OCI-LY3 (cell line): ENCODE data around the gene DYRK1A.

Source experiments
- CTCF ChIP-seq: fragments of 200-600, 300-600 bp; sonication (generic); IDR thresholded peaks from 2 replicates; pipeline ENCODE4 v1.5.1; 2014; ENCODE audit warnings: antibody characterized with exemption, low read length, low read depth
- EZH2phosphoT487 ChIP-seq: fragments of 200-600 bp; shearing (Covaris generic); IDR thresholded peaks from 2 replicates; pipeline ENCODE4 v1.6.1; 2018; ENCODE audit warnings: antibody characterized with exemption, mixed run types, low read depth

GRCh38 chr21:37459575-37459974 is 93.0 kb downstream of the DYRK1A start:
- TF ChIP-seq CTCF (no peak), EZH2phosphoT487 (no peak)
